ENCODE measurements around the gene CTIF.

CTIF gene

DNA sequence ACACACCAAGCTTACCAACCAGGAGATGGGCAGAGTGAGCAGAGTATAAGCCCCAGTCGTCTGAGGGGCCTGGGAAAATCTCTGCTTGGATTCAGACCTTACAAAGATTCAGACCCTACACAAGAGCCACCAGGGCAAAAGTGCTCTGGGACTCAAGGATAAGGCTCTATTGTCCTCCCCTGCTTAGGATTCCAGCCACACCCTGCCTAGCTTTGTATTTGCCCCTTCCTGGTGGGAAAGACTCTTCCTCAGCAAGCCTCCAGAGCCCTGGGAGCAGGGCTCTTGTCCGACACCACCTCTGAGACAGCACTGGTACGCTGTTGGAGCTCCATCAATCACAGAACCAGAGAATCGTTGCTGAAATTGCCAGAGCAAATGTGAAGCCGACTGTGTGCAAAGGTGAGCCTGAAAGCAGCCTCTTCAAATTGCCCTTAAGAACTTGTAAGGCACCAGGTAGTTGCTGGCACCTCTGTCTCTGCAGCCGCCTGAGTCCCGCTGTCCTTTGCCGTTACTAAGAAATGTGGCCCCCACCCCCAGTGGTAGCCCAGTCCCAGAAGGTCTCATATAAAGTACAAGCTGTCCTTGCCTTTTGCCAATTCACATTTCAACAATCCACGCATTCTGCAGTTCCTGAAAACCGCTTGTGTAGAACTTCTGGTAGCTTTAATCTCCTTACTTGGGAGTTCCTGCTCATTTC lies 148.7 kb downstream of the CTIF start:
- TF ChIP-seq ZBTB7A (IDR thresholded peaks at IDR 0.05; ENCODE audit: low read depth) (no peak), EP300 (IDR thresholded peaks at IDR 0.05; ENCODE audit: borderline replicate concordance) (no peak)

GRCh38 chr18:48688961-48689360 lies 150.1 kb downstream of the CTIF start:
- TF ChIP-seq YY1 (IDR thresholded peaks at IDR 0.05; ENCODE audit: low read depth) (no peak), EP300 (IDR thresholded peaks at IDR 0.05; ENCODE audit: borderline replicate concordance) (no peak)

DNA sequence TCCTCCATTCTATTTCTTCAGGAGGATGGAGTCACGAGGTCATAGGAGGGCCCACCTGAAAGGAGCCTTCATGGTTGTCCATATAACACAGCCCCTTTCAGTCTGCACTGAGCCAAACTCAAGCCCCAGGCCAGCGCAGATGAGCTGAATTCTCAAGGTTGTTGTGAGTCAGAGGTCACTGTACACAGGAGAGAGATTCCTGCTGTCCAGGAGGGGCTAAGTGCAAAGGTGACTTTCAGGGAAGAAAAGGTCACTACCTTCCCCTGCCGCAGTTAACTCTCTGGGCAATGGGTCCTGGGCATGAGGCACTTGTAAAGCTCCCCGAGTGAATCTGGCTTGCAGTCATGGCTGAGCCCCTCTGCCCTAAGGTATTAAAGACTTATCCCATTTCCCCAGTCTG lies 150.7 kb downstream of the CTIF start:
- TF ChIP-seq RAD21 (IDR thresholded peaks at IDR 0.05; ENCODE audit: low read depth) (no peak), YY1 (IDR thresholded peaks at IDR 0.05; ENCODE audit: low read depth) (no peak), CEBPB (IDR thresholded peaks at IDR 0.05) (no peak), EP300 (IDR thresholded peaks at IDR 0.05; ENCODE audit: borderline replicate concordance) (no peak), USF1 (IDR thresholded peaks at IDR 0.05) (no peak), NFIC (IDR thresholded peaks at IDR 0.05) (no peak), TAF1 (IDR thresholded peaks at IDR 0.05; ENCODE audit: low read depth) (no peak), ZBTB7A (IDR thresholded peaks at IDR 0.05; ENCODE audit: low read depth) (no peak), FOXM1 (IDR thresholded peaks at IDR 0.05; ENCODE audit: borderline replicate concordance, low read depth) (no peak), TCF12 (IDR thresholded peaks at IDR 0.05; ENCODE audit: low read depth) (no peak), TEAD4 (IDR thresholded peaks at IDR 0.05) (no peak), EGR1 (IDR thresholded peaks at IDR 0.05) (no peak), CREB1 (IDR thresholded peaks at IDR 0.05; ENCODE audit: low read depth) (no peak), MAX (IDR thresholded peaks at IDR 0.05) (no peak)
- TF ChIP-seq, protein P1, sequence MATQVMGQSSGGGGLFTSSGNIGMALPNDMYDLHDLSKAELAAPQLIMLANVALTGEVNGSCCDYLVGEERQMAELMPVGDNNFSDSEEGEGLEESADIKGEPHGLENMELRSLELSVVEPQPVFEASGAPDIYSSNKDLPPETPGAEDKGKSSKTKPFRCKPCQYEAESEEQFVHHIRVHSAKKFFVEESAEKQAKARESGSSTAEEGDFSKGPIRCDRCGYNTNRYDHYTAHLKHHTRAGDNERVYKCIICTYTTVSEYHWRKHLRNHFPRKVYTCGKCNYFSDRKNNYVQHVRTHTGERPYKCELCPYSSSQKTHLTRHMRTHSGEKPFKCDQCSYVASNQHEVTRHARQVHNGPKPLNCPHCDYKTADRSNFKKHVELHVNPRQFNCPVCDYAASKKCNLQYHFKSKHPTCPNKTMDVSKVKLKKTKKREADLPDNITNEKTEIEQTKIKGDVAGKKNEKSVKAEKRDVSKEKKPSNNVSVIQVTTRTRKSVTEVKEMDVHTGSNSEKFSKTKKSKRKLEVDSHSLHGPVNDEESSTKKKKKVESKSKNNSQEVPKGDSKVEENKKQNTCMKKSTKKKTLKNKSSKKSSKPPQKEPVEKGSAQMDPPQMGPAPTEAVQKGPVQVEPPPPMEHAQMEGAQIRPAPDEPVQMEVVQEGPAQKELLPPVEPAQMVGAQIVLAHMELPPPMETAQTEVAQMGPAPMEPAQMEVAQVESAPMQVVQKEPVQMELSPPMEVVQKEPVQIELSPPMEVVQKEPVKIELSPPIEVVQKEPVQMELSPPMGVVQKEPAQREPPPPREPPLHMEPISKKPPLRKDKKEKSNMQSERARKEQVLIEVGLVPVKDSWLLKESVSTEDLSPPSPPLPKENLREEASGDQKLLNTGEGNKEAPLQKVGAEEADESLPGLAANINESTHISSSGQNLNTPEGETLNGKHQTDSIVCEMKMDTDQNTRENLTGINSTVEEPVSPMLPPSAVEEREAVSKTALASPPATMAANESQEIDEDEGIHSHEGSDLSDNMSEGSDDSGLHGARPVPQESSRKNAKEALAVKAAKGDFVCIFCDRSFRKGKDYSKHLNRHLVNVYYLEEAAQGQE (IDR thresholded peaks at IDR 0.05; ENCODE audit: low read depth) = no peak

- TF ChIP-seq RAD21 (IDR thresholded peaks at IDR 0.05; ENCODE audit: low read depth) = no peak
- no peak for TF ChIP-seq NFIC (IDR thresholded peaks at IDR 0.05)
- TF ChIP-seq YY1 (IDR thresholded peaks at IDR 0.05; ENCODE audit: low read depth) = no peak
- TF ChIP-seq CREB1 (IDR thresholded peaks at IDR 0.05; ENCODE audit: low read depth) = no peak
- no peak for TF ChIP-seq EGR1 (IDR thresholded peaks at IDR 0.05)
- no peak for TF ChIP-seq TEAD4 (IDR thresholded peaks at IDR 0.05)
- TF ChIP-seq EP300 (IDR thresholded peaks at IDR 0.05; ENCODE audit: borderline replicate concordance) = no peak
- no peak for TF ChIP-seq CEBPB (IDR thresholded peaks at IDR 0.05)
- no peak for TF ChIP-seq ZBTB7A (IDR thresholded peaks at IDR 0.05; ENCODE audit: low read depth)
These were observed 151.7 kb downstream of the CTIF start for GRCh38 chr18:48690494-48690893.

DNA sequence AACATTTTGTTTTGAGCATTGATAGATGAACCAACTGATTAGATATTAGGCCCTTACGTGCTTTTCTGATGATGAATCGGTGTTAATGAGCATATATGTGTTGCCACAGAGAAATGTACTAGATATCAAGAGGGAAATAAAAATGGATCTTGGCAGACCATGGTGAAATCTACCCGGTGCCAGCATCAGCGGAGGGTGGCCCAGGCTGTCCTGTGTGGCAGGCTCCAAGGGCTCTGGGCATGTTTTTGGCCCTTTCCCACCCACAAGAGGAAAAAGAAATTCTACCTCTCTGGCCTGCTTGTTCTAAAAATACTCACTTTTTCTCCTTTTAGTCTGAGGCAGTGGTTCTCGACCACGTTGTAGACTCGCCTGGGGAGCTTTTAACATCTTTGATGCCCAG lies 154.2 kb downstream of the CTIF start:
- TF ChIP-seq RAD21 (IDR thresholded peaks at IDR 0.05; ENCODE audit: low read depth) (no peak), TCF12 (IDR thresholded peaks at IDR 0.05; ENCODE audit: low read depth) (no peak), ZBTB7A (IDR thresholded peaks at IDR 0.05; ENCODE audit: low read depth) (no peak), CREB1 (IDR thresholded peaks at IDR 0.05; ENCODE audit: low read depth) (no peak)
- TF ChIP-seq, protein P1 (IDR thresholded peaks at IDR 0.05; ENCODE audit: low read depth) = no peak

DNA sequence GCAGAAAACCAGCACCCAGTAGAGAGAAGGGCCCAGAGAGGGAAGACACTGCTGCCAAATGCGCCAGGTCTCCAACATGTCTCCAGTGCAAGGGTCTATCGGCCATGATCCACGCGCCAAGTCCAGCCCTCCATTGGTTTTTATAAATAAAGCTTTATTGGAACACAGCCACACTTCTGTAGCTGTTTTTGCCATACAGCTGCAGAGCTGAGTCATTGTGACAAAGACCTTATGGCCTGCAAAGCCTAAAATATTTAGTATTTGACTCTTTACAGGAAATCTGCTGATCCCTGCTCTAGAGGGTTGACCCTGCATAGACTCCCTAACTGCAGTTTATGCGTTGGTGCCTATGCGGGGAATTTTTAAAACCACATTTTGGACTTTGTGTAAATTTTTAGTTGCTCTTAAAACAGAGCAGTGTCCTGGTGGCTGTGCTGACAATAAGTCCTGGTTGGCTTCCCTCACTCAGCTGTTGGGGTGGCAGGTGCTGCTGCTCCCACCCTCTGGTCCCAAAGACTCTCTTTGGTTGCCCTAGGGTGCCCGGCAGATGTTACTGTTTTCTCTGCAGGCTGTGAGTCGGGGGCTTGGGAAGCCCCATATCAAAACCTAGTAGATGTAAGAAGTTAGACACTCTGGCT lies 154.9 kb downstream of the CTIF start:
- TF ChIP-seq YY1 (IDR thresholded peaks at IDR 0.05; ENCODE audit: low read depth) (no peak), MAX (IDR thresholded peaks at IDR 0.05) (no peak), USF1 (IDR thresholded peaks at IDR 0.05) (no peak), NFIC (IDR thresholded peaks at IDR 0.05) (no peak)
